NCI-H69 (cell line): Measurements from ENCODE around the gene LGALS8.
"Not testable (repeated sequence)": the region's sequence is repeated elsewhere in the genome, so short reads cannot be mapped to it uniquely, and the experiment has no call there.

Experiments used
- DNase-seq: peaks from one replicate; lab custom pipeline; 2025; lab: John Stamatoyannopoulos, UW

Gene LGALS8

DNA sequence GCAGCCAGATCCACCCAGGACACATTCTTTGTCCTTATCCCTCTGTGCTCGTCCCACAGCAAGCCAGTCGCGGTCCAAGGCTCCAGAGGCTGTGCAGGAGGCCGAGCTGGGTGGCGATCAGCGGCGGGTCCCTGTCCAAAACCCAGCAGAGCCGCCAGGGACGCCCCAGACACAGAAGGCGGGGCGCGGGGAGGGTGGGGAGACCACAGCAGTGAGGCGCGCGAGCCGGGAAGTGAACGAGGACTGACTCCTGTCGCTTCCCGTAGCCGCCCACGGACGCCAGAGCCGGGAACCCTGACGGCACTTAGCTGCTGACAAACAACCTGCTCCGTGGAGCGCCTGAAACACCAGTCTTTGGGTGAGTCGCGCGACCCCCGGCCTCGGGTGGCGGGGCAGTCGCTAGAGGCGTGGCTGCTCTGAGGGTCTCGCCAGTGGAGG is at the start of gene LGALS8:
TSS of gene LGALS8 (plus strand) at position 279 of the 438 bp plus-strand sequence. CDS start 2,089 bp downstream, outside the sequence.
- peak; percentile 95 for DNase-seq

DNA sequence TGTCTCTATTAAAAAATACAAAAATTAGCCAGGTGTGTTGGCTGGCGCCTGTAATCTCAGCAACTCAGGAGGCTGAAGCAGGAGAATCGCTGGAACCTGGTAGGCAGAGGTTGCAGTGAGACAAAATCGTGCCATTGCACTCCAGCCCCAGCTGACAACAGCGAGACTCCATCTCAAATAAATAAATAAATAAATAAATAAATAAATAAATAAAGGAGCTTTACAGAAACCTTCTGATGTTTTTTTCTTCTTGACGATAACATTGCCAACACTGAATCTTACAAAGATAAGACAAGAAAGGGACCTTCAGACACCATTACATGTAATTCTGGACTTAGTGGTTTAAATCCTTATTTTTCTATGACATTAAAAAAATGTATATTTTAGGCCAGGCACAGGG is 47.8 kb upstream of the LGALS8 start:
- no peak for DNase-seq

DNA sequence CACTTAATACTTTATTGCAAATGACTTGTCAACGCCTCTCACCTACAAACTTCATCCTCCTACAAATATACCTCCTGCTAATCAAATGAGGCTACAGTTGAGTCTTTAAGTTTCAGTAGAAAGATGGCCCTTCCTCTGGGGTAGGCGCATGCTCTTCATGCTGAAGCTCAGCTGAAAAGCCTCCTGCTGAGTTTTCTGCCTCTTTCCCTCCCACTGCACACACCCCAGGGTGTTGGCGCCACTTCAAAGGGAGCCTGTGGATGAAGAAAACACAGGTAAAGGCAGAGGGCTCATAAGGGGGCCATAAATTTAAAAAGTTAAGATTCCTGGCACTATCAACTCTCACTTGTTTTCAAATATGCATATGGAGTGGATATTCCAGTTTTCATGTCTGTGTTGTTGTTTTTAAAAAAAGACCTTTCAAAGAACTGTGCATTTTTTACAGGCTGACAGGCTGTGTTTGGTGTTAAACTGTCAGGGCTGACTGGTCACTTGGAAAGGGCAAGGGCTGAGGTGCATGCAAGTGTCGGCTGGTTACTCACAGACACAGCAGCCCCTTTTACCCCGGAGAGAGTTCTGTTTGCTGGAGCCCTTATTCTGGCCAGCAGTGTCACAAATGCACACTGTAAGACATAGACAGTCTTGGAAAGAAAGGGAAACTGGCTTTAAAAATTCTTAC is 42.9 kb upstream of the LGALS8 start:
- DNase-seq, result peak; percentile 91

DNA sequence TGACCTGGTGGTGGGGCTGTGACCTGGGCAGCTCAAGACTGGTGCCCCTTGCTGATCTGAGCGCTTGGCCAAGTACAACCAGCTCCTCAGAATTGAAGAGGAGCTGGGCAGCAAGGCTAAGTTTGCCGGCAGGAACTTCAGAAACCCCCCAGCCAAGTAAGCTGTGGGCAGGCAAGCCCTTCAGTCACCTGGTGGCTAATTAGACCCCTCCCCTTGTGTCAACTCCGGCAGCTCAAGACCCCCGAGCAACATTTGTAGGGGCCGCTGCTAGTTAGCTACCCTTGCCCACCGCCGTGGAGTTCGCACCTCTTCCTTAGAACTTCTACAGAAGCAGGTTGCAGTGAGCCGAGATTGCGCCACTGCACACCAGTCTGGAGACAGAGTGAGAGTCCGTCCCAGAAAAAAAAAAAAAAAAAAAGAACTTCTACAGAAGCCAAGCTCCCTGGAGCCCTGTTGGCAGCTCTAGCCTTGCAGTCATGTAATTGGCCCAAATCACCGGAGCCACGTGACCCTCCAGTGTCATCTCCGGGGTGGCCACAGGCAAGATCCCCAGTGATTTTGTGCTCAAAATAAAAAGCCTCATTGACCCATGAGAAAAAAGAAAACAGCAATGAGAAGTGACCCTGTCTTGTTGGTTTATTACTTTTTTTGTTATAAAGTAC is 39.3 kb upstream of the LGALS8 start:
- DNase-seq, result no peak

DNA sequence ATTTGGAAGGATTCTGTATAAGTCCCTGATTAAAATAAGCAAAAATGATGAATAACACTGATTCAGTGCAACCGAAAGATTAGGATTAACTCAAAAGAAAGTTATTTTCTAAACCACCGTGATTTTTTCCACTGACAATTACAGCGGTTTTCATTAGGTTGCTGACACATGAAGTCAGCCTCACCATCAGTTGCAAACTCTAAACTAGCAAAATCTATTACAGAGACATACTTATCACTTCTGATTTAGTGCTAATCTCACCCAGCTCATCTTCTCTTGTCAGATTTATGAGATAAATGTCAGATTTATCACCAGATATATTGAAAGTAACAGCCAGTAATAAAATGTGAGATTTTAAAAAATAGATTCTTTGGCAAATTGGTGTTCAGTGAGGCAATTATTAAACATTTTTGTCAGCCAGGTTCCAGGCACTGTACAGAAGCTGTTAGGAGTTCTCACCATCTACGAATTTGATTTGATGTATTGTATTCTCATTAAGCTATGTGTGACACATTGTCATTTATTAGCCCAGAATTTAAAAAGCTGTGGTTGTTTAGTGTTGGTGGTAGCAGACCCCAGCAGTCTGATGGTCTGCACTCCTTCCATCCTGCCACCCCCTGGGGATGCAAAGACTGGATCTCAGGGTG is 37.3 kb upstream of the LGALS8 start:
- DNase-seq, result no peak

DNA sequence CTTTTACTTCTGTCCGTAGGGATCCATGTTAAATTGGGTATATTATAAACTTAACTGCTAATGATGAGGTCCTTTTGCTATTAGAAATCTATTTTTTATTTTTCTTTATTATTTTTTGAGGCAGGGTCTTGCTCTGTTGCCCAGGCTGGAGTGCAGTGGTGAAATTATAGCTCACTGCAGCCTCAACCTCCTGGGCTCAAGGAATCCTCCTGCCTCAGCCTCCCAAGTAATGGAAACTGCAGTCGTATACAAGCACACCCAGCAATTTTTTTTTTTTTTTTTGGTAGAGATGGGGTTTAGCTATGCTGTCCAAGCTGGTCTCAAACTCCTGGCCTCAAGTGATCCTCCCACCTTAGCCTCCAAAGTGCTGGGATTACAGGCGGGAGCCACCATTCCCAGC is 34.6 kb upstream of the LGALS8 start:
- not testable (repeated sequence) for DNase-seq

DNA sequence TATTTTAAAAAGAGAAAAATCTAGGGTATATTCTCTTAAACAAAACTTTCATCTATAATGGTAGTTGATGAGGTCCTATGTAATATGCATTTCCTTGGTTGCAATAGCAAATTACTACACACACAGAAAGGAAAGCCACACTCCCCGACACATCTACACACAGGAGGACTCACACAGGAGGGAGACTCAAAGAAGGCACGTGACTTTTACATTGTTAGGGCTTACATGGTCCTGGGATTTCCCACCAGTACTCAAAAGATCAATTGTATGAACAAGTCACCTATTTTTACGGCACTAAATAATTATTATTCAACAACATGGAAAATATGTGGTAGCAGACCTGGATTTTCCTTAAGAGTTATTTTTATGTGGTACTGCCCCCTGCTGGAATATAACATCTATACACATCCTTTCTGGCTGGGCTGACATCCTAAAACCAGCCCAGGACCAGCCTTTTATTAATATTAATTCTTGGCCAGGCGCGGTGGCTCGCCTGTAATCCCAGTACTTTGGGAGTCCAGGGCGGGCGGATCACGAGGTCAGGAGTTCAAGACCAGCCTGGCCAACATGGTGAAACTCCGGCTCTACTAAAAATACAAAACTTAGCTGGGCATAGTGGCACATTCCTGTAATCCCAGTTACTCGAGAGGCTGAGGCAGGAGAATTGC is 33.9 kb upstream of the LGALS8 start:
- DNase-seq, result peak; percentile 75

DNA sequence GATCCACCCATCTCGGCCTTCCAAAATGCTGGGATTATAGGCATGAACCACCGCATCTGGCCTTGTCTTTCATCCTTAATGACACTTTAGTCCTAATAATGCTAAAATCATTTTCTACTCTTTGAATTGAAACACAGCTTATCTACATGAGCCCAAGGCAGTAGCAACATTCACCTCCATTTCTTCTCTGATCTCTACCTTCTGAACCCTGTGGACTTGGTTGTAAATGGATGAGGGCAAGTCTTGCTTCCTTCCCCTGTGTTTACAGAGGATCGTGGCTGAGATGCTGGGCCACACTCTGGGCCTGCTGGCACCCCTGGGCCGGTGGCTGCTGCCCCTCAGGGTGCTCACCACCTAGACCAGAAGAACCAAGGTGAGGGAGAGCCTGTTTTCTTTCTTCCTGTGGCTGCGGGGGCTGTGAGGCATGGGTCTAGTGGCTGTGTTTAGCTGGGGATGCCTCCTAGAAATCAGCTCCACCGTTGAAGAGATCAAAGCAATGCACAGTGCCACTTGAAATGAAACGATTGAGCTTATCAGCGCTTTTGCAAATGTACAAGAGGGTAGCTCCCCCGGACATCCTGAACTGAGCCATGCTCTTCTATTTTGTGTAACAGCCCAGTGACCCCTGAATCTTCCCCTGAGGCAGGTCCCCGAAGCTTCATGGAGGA is 32.2 kb upstream of the LGALS8 start:
- DNase-seq, result no peak

DNA sequence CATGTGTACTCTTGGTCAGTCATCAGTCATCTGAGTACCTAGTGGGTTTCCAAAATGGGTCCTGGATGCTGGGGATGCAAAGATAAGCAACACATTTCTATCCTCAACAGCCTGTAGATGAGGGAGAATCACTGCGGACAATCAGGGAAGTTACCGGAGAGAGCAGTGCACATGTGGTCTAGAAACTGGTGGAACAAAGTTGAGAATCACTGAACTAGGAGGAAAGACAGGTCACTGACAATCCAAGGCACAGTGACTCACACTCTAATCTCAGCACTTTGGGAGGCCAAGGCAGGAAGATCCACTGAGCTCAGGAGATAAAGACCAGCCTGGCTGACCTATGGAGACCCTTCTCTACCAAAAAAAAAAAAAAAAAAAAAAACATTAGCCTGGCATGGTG is 31.4 kb upstream of the LGALS8 start:
- no peak for DNase-seq

DNA sequence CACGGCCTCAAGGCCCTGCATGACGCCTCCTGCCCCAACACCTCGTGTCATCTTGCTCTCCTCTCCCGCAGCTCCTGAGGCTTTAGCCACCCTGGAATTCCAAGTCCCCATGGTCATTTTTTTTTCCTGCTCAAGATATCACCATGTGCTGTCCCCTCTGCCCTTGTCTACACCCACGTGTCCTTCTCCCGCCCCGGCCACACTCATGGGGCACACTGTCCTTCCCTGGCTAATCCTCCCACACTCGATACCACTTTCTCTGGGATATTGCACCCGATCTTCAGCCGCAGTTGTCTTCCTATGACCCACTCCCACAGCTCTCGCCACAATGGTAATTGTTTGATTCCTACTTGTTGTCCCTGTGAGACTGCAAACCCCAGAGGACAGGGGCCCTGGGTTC is 29.7 kb upstream of the LGALS8 start:
- no peak for DNase-seq

DNA sequence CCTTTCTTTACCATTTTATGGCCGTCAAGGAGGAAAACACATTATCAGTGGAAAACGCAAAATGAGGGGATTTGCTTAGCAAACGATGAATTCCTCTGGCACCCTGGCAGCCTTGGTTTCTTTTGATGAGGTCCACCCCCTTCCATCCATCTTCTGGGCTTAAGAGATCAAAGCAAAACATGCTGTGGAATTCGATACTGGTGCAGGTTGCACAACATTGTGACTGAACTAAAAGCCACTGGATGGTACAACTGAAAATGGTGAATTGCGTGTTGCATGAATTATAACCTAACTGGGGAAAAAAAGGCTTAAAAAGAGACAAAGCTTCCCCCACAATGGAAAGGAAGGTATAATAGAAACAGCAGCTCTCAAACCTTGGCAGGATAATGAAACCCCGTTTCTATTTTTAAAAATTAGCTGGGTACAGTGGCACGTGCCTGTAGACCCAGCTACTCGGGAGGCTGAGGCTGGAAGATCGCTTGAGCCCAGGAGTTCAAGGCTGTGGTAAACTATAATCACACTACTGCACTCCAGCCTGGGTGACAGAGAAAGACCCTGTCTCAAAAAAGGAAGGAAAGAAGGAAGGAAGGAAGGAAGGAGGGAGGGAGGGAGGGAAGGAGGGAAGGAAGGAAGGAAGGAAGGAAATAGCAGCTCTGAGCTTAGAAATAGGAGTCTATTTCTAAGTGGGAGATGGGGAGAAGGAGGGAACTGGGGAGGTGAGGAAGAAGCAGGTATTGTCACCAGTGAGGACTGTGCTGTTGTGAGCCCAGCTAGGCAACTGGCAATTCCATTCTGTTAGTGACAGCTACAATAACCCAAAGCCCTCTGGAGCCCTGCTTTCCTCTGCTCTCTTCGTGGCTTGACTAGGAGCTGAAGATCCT is 29.0 kb upstream of the LGALS8 start:
- peak; percentile 28 for DNase-seq

DNA sequence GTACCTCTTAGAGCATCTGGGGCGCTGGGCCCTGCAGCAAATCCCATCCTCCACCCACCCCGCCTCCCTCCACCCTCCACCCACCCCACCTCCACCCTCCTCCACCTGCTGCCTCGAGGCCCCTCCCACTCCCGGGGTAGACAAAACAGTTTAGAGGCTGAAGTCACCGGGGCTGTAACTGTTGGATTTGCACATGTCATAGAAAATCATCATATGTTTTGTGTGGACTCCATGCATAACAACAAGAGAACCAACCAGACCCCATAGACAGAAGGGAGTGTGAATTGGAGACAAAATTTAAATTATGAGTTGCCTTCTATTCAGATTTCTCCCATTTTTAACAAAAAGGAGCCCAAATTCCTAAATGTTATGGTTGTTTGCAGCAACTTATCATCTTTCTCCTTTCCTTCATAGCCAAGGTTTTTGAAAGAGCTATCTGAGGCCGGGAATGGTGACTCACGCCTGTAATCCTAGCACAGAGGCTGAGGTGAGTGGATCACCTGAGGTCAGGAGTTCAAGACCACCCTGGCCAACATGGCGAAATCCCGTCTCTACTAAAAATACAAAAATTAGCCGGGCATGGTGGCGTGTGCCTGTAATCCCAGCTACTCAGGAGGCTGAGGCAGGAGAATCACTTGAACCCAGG is 28.2 kb upstream of the LGALS8 start:
- DNase-seq, result peak; percentile 92

DNA sequence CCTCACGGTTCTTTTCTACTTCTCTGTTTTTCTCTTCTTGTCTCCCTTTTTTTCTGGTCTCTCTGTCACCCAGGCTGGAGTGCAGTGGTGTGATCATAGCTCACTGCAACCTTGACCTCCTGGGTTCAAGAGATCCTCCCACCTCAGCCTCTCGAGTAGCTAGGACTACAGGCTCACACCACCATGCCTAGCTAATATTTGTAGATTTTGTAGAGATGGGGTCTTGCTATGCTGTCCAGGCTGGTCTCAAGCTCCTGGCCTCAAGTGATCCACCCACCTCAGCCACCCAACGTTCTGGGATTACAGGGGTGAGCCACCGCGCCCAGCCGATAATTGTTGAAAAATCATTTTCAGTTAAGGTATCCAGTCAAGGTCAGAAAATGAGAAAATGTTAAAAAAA is 25.9 kb upstream of the LGALS8 start:
- no peak for DNase-seq

DNA sequence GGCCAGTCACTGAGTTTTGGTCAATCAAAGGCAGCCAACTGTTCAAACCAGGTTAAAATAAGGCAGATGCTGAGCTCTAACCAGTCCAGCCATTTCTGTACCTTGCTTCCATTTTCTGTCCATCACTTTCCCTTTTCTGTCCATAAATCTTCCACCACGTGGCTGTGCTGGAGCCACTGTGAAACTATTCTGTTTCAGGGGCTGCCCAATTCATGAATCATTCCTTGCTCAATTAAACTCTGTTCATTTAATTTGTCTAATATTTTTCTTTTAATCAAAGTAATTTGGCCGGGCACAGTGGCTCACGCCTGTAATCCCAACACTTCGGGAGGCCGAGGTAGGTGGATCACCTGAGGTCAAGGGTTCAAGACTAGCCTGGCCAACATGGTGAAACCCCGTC is 22.7 kb upstream of the LGALS8 start:
- no peak for DNase-seq

DNA sequence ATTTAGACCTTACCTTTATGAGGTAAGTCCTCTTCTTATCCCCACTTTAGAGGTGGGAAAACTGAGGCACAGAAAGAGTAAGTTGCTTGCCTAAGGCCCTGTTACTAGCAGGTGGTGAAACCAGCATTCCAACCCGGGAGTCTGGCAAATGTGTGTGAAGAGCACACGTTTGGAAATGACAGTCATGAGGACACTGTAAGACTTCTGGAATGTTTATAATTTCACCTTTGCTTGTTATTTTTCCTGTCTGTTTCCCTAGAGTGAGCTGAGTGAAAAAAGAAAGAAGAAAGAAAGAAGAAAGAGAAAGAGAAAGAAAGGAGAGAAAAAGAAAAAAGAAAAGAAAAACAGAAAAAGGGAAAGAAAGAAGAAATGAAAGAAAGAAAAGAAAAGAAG is 21.2 kb upstream of the LGALS8 start:
- DNase-seq, result peak; percentile 23

DNA sequence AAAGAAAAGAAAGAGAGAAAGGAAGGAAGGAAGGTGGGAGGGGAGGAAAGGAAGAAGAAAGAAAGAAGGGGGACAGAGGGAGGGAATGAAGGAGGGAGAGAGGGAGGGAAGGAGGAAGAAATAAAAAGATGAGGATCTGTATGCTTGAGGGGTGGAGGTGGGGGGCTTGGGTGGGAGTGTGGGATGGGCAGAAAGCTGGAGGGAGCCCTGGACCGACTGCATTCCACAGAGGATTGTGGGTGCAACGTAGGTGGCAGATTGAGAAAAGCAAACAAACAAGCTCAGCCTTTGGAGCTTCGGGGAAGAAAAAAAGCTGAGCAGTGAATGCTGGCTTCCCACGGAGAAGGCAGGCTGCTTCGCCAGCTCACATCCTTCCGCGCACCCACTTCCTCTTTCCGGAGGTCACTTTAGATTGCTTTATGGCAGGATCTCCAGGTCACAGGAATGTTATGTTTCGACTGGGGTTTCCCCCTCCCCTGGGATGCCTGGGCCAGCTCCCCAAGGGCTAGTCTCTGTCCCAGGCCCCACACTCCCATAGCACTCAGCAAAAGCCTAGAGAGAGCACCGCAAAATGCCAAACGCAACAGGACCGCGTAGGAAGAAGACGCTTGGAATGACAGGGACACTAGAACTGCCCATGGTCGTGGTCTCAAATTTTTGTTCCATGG is 20.7 kb upstream of the LGALS8 start:
- peak; percentile 90 for DNase-seq

DNA sequence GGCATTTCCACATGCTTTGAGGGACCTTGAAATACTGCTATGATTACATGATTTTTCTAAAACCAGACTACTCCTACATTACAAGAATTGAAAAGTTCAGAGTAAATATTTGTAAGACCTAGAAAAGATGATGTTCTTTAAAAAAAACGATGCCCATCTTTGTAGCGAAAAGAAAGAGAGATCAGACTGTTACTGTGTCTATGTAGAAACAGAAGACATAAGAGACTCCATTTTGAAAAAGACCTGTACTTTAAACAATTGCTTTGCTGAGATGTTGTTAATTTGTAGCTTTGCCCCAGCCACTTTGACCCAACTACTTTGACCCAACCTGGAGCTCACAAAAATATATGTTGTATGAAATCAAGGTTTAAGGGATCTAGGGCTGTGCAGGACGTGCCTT is 19.4 kb upstream of the LGALS8 start:
- not testable (repeated sequence) for DNase-seq

DNA sequence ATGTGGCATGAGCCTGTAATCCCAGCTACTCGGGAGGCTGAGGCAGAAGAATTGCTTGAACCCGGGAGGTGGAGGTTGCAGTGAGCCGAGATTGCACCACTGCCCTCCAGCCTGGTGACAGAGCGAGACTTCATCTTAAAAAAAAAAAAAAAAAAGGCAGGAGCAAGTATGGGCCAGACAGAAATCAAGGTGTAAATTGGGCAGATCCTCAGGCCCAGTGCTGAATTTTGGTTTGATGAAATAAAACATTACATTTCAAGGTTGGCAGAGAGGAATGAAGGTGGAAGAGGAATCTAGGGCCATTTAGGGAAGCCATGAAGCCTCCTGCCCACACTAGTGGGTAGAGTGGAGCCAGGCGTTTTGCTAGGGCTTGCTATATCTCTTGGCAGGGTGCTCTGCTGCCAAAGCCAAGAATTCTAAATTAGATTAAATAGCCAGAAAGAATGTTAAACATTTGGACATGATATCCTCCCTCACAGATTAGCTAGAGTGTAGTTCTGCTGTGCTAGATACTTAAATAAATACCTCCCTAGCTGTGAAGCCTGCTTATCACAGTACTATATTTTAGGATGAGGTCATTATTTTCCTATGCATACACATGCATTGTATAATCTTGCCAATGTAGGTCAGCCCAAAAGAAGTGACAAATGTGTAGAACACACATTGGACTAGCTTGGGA is 16.6 kb upstream of the LGALS8 start:
- DNase-seq, result peak; percentile 52

DNA sequence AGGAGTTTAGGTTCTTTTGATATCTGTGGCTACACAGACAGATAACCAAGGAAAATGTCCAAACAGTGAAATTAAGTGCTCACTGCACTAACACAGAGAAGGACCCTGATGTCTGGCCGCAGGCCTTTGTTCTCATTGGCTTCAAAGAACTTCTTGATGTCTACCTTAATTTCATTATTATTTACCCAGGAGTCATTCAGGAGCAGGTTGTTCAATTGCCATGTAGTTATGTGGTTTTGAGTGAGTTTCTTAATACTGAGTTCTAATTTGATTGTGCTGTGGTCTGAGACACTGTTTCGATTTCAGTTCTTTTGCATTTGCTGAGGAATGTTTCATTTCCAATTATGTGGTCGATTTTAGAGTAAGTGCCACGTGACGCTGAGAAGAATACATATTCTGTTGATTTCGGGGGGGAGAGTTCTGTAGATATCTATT is 15.2 kb upstream of the LGALS8 start:
- DNase-seq, result no peak
